Activated CD8-positive, alpha-beta T cell treated with anti-CD3 and anti-CD28 coated beads, Interleukin-2, amount 10 ng/mL, durations not matched to agents 7 days and 5 days (primary cell): ENCODE data around the gene HSD17B1. TPM values are rescaled to one million over a fixed set of nuclear protein-coding genes. Genes with fewer than 3 reads are reported as not detected.

ENCODE experiments used
- ATAC-seq: fragments of 150-1000 bp; cut with Tn5 transposase; one replicate; pipeline ENCODE4 v1.10.0; 2021; ENCODE audit warnings: moderate library complexity
- CTCF ChIA-PET: fragments of 350-600 bp; sonication (Branson Sonifier 250); formaldehyde crosslinking; loops from one replicate; lab custom pipeline; 2021; ENCODE audit warnings: antibody characterized with exemption; lab: Charles Lee
- POLR2A ChIA-PET: fragments of 350-600 bp; sonication (Branson Sonifier 250); formaldehyde crosslinking; loops from one replicate; lab custom pipeline; 2021; ENCODE audit warnings: antibody characterized with exemption; lab: Charles Lee
- DNase-seq: peaks from one replicate; pipeline ENCODE4 v3.0.0-alpha.2; 2020
- H3K27ac Mint-ChIP-seq: one replicate; pipeline ENCODE4 v1.8.0; 2021; ENCODE audit warnings: mild to moderate bottlenecking, mixed read lengths
- H3K27me3 Mint-ChIP-seq: one replicate; pipeline ENCODE4 v1.8.0; 2021; ENCODE audit warnings: low read depth, mixed read lengths
- H3K36me3 Mint-ChIP-seq: one replicate; pipeline ENCODE4 v1.8.0; 2021; ENCODE audit warnings: low read depth, mixed read lengths
- H3K4me1 Mint-ChIP-seq: one replicate; pipeline ENCODE4 v1.8.0; 2021; ENCODE audit warnings: low read depth, mixed read lengths
- H3K4me3 Mint-ChIP-seq: one replicate; pipeline ENCODE4 v1.8.0; 2021; ENCODE audit warnings: mild to moderate bottlenecking, mixed read lengths
- H3K9me3 Mint-ChIP-seq: one replicate; pipeline ENCODE4 v1.8.0; 2022; ENCODE audit warnings: mixed read lengths; ENCODE audit not compliant: insufficient read depth
- microRNA-seq: library from miRNA; unstranded; fragments of <30 nt; microRNA quantifications from one replicate; pipeline ENCODE4 v1.2.0, GENCODE V29; 2022
- total RNA-seq, 2 experiments: library from RNA; stranded (reverse); gene quantifications; one replicate each; pipeline ENCODE4 v1.2.3, GENCODE V29; 2021

Gene HSD17B1
- total RNA-seq, 2 experiments from 2014 or later, result 0.53 to 0.60 TPM

GRCh38 chr17:42584880-42585279, 32.2 kb downstream of the HSD17B1 start:
- H3K4me1 Mint-ChIP-seq, result peaks cover 1% of the 10 kb centered on the region
- CTCF ChIA-PET, result no interaction called here
- peaks cover 63% of the 10 kb centered on the region for H3K36me3 Mint-ChIP-seq
- no peak overlapping the region for H3K4me3 Mint-ChIP-seq
- no peak for ATAC-seq
- POLR2A ChIA-PET, result no interaction called here
- DNase-seq, result no peak
- H3K9me3 Mint-ChIP-seq, result no peaks in the 10 kb centered on the region
- no peak overlapping the region for H3K27ac Mint-ChIP-seq
- H3K27me3 Mint-ChIP-seq, result no peaks in the 10 kb centered on the region

- Mint-ChIP-seq H3K4me1 (peaks cover 4% of the 10 kb centered on the region), H3K27ac (no peak overlapping the region), H3K4me3 (no peak overlapping the region), H3K27me3 (no peaks in the 10 kb centered on the region), H3K36me3 (peaks cover 61% of the 10 kb centered on the region), H3K9me3 (no peaks in the 10 kb centered on the region)
- DNase-seq, result no peak
- ChIA-PET CTCF (interaction anchor here (1.3 kb wide), 1 partner anchor 24 kb away, joined by 3 read pairs; the partner anchor contains the start of genes RETREG3 and TUBG1), POLR2A (no interaction called here)
- ATAC-seq, result no peak
These were observed 32.6 kb downstream of the HSD17B1 start for GRCh38 chr17:42585353-42585752.

GRCh38 chr17:42586514-42587230, 33.9 kb downstream of the HSD17B1 start:
- DNase-seq, result no peak
- Mint-ChIP-seq H3K36me3 (peaks cover 60% of the 10 kb centered on the region), H3K4me1 (peaks cover 10% of the 10 kb centered on the region), H3K4me3 (no peak overlapping the region), H3K27me3 (no peaks in the 10 kb centered on the region), H3K27ac (peak overlapping the region; percentile 37), H3K9me3 (no peaks in the 10 kb centered on the region)
- CTCF ChIA-PET, result interaction anchor here (0.9 to 3.6 kb wide), 4 partner anchors 8 to 174 kb away, joined by 3 to 26 read pairs (median 3); partner anchors contain the start of genes PSMC3IP, RAMP2, RETREG3 and TUBG1
- no peak for ATAC-seq
- POLR2A ChIA-PET, result interaction anchor here (0.7 to 1.4 kb wide), 2 partner anchors 22 to 66 kb away, joined by 3 read pairs; no protein-coding TSS in a partner anchor

- Mint-ChIP-seq H3K27ac (peak overlapping the region; percentile 67), H3K27me3 (no peaks in the 10 kb centered on the region), H3K9me3 (no peaks in the 10 kb centered on the region), H3K4me1 (peaks cover 13% of the 10 kb centered on the region), H3K36me3 (peaks cover 36% of the 10 kb centered on the region), H3K4me3 (no peak overlapping the region)
- no peak for ATAC-seq
- DNase-seq, result no peak
- ChIA-PET POLR2A (interaction anchor here (2.5 kb wide), 1 partner anchor 13 kb away, joined by 9 read pairs; the partner anchor contains the start of gene PSMC3IP), CTCF (interaction anchor here (2.7 kb wide), 1 partner anchor 13 kb away, joined by 17 read pairs; the partner anchor contains the start of gene PSMC3IP)
These were observed 38.2 kb downstream of the HSD17B1 start for GRCh38 chr17:42590886-42591285.

GRCh38 chr17:42591411-42591810, 38.7 kb downstream of the HSD17B1 start:
- no peak overlapping the region for H3K27ac Mint-ChIP-seq
- H3K9me3 Mint-ChIP-seq, result no peaks in the 10 kb centered on the region
- peaks cover 13% of the 10 kb centered on the region for H3K4me1 Mint-ChIP-seq
- CTCF ChIA-PET, result interaction anchor here (1.1 to 2.7 kb wide), 2 partner anchors 14 to 18 kb away, joined by 3 to 17 read pairs; partner anchors contain the start of genes PSMC3IP and TUBG1
- DNase-seq (no peak), ATAC-seq (no peak)
- H3K27me3 Mint-ChIP-seq, result no peaks in the 10 kb centered on the region
- POLR2A ChIA-PET, result interaction anchor here (0.6 to 2.5 kb wide), 3 partner anchors 9 to 17 kb away, joined by 3 to 9 read pairs (median 3); partner anchors contain the start of gene PSMC3IP
- H3K36me3 Mint-ChIP-seq, result peaks cover 34% of the 10 kb centered on the region
- no peak overlapping the region for H3K4me3 Mint-ChIP-seq

GRCh38 chr17:42596386-42596785, 43.7 kb downstream of the HSD17B1 start:
- CTCF ChIA-PET, result interaction anchor here (1.0 kb wide), 1 partner anchor 19 kb away, joined by 3 read pairs; the partner anchor contains the start of gene PSMC3IP
- peaks cover 7% of the 10 kb centered on the region for H3K4me1 Mint-ChIP-seq
- H3K36me3 Mint-ChIP-seq, result peaks cover 16% of the 10 kb centered on the region
- no peaks in the 10 kb centered on the region for H3K27me3 Mint-ChIP-seq
- H3K27ac Mint-ChIP-seq, result no peak overlapping the region
- no peaks in the 10 kb centered on the region for H3K9me3 Mint-ChIP-seq
- POLR2A ChIA-PET, result interaction anchor here (1.4 kb wide), 1 partner anchor 13 kb away, joined by 6 read pairs; the partner anchor contains the start of genes RETREG3 and TUBG1
- ATAC-seq (no peak), DNase-seq (no peak)
- no peak overlapping the region for H3K4me3 Mint-ChIP-seq

GRCh38 chr17:42598905-42599304, 46.2 kb downstream of the HSD17B1 start:
- Mint-ChIP-seq H3K27me3 (no peaks in the 10 kb centered on the region), H3K36me3 (peaks cover 17% of the 10 kb centered on the region), H3K4me3 (no peak overlapping the region), H3K27ac (no peak overlapping the region), H3K9me3 (no peaks in the 10 kb centered on the region), H3K4me1 (peaks cover 10% of the 10 kb centered on the region)
- DNase-seq (no peak), ATAC-seq (no peak)
- ChIA-PET POLR2A (interaction anchor here (0.7 kb wide), 1 partner anchor 9 kb away, joined by 3 read pairs; no protein-coding TSS in a partner anchor), CTCF (interaction anchor here (1.0 to 2.0 kb wide), 3 partner anchors 9 to 165 kb away, joined by 3 to 16 read pairs (median 3); partner anchors contain the start of gene PSMC3IP)

- Mint-ChIP-seq H3K27ac (no peak overlapping the region), H3K27me3 (no peaks in the 10 kb centered on the region), H3K9me3 (no peaks in the 10 kb centered on the region), H3K4me3 (no peak overlapping the region), H3K36me3 (peaks cover 24% of the 10 kb centered on the region), H3K4me1 (peaks cover 47% of the 10 kb centered on the region)
- ChIA-PET CTCF (no interaction called here), POLR2A (no interaction called here)
- no peak for DNase-seq
- ATAC-seq, result no peak
These were observed 50.6 kb downstream of the HSD17B1 start for GRCh38 chr17:42603318-42603717.

Small RNAs within 50 kb of the gene (microRNA-seq; reads per million reads assigned to microRNA genes)
- gene MIR5010, result 1.7 reads per million

Other genes starting within 250 kb of the HSD17B1 start
- gene STAT3, start 164.5 kb upstream of the HSD17B1 start, total RNA-seq, result 100 to 1,000 TPM in 1 of 2 experiments, 10 to 100 TPM in 1; 94.7 to 101 TPM
- 1 to 10 TPM; 1.7 to 2.0 TPM for gene CAVIN1, start 129.7 kb upstream of the HSD17B1 start, total RNA-seq
- 1 to 10 TPM; 2.1 to 2.2 TPM for gene ATP6V0A1, start 94.0 kb upstream of the HSD17B1 start, total RNA-seq
- 10 to 100 TPM; 19.3 to 20.5 TPM for gene NAGLU, start 16.7 kb upstream of the HSD17B1 start, total RNA-seq
- gene COASY, start 9.2 kb downstream of the HSD17B1 start, total RNA-seq, result 10 to 100 TPM; 54.8 to 62.1 TPM
- gene MLX, start 14.2 kb downstream of the HSD17B1 start, total RNA-seq, result 10 to 100 TPM; 65.8 to 65.9 TPM
- 10 to 100 TPM; 19.2 to 21.8 TPM for gene PSMC3IP, start 24.8 kb downstream of the HSD17B1 start, total RNA-seq
- 10 to 100 TPM; 53.6 to 54.7 TPM for gene RETREG3, start 56.5 kb downstream of the HSD17B1 start, total RNA-seq
- gene TUBG1, start 56.8 kb downstream of the HSD17B1 start, total RNA-seq, result 10 to 100 TPM; 82.3 to 83.4 TPM
- gene TUBG2, start 106.4 kb downstream of the HSD17B1 start, total RNA-seq, result 1 to 10 TPM; 8.0 to 8.1 TPM
- gene PLEKHH3, start 124.1 kb downstream of the HSD17B1 start, total RNA-seq, result 1 to 10 TPM in 1 of 2 experiments, under 1 TPM in 1; 0.79 to 1.2 TPM
- under 1 TPM; 0.13 to 0.29 TPM for gene CCR10, start 128.9 kb downstream of the HSD17B1 start, total RNA-seq
- under 1 TPM; 0.71 to 0.78 TPM for gene CNTNAP1, start 129.6 kb downstream of the HSD17B1 start, total RNA-seq
- 10 to 100 TPM; 32.4 to 37.7 TPM for gene EZH1, start 192.1 kb downstream of the HSD17B1 start, total RNA-seq
- gene RAMP2, start 208.3 kb downstream of the HSD17B1 start, total RNA-seq, result not detected
- gene VPS25, start 220.5 kb downstream of the HSD17B1 start, total RNA-seq, result 10 to 100 TPM; 67.8 to 70.5 TPM
- gene WNK4, start 227.7 kb downstream of the HSD17B1 start, total RNA-seq, result under 1 TPM; 0.37 to 0.66 TPM
- 10 to 100 TPM; 41.4 to 41.5 TPM for gene COA3, start 245.8 kb downstream of the HSD17B1 start, total RNA-seq
- not detected for gene CNTD1, start 245.9 kb downstream of the HSD17B1 start, total RNA-seq